Stimulated activated CD8-positive, alpha-beta memory T cell treated with anti-CD3 and anti-CD28 coated beads, Interleukin-15, amount 100 ng/mL, for 4 hours (primary cell): ENCODE measurements around the gene WASF2.
"Not testable (repeated sequence)": the region's sequence is repeated elsewhere in the genome, so short reads cannot be mapped to it uniquely, and the experiment has no call there.

Experiments
- DNase-seq, 2 donors: peaks; one replicate each; pipeline ENCODE4 v3.0.0-alpha.2; 2020; ENCODE audit warnings: low read depth in 2 of 2

Gene WASF2

GRCh38 chr1:27418326-27419185 lies 71.4 kb downstream of the WASF2 start:
- peak in 1 of 2 donors; percentile 20 for DNase-seq

GRCh38 chr1:27417713-27418112 lies 72.3 kb downstream of the WASF2 start:
- no peak for DNase-seq

GRCh38 chr1:27416387-27417111 lies 73.4 kb downstream of the WASF2 start:
- no peak for DNase-seq

DNA sequence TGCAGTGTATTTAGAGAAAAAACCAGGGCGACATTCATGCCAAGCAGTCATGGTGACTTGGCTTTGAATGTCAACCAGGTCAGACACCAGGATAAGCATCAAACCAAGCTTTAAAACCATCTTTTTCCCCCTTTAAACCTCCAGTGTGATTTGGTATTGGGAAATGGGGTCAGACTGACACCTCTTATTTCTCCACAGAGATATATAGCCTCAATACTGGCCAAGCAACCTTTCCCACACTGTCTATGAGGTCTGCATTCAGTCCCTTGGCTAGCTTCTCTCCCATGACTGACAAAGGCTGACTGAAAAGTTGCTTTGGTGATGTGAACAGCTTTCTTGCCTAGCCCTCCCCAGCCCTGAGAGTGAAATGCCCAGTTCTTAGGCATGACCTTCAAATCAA lies 75.9 kb downstream of the WASF2 start:
- DNase-seq: no peak

DNA sequence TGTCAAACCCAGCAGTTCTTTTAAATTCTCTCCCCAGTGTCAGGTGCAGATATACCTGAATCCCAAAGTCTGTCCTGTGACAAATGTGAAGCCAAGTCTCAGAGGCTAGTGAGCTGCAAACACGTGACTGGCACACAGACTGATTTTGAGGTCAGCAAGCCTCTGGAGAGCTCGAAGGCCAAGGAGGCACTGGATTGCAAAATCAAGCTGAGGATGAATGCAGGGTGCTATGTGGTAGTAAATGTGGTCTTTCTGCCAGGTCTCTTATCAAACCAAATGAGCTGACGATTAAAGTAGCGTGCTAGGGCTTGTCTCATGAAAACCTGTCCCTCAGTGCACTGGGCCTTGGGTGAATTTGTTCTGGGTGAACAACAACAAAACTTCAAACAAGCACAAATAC lies 77.0 kb downstream of the WASF2 start:
- DNase-seq: no peak

DNA sequence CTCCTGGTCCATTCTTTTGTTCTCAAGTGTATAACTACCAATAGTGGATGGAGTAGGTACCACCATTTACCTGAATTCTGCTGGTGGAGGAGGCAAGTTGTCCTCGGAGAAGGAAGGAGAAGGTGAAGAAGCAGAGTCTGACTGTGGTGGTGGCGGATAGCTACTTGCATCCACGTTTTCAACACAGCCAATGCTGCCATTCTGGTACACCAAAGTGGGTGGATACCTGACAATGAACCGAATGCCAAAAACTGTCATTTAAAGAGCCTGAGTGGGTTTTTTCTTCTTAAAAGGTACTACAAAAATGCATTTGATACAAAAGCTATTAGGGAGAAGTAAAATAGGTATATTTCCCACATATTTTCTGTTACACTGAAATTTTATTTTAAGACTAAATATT lies 77.5 kb downstream of the WASF2 start:
- no peak for DNase-seq

DNA sequence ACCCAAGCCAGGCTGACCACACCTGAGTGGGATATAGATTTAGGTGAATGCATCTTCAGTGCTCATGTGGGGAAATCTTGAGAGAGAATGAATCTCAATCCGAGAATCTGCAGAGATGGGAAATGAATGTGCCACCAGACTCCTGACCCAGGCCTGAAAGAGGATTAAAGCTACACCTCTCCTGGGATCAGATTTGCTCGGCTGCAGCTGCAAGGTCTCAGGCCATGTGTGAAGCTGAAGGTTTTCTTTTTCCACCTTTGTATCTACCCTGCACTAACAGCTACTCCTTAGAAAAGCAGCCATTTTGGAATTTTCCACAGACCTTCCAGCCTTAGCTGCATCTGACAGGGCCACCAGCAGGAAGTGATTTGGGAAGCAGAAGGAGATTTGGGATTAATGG lies 79.3 kb downstream of the WASF2 start:
- DNase-seq: no peak

DNA sequence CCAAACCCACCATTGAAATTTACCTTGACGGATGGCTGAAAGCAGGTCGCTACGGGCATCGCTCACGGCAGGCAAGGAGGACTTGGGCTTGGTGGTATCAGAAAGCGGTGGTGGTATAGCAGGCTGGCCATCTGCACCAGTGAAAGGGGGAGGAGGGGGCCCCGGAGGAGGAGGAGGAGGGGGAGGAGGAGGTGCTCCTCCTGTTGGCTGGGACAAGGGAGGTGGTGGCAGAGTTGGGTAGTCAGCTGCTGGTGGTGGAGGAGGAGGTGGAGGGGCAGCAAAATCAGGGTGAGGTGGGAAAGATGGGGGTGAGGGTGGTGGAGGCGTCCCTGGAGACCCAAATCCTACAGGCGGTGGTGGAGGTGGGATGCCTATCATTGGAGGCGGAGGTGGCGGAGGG lies 80.3 kb downstream of the WASF2 start:
- DNase-seq: no peak

DNA sequence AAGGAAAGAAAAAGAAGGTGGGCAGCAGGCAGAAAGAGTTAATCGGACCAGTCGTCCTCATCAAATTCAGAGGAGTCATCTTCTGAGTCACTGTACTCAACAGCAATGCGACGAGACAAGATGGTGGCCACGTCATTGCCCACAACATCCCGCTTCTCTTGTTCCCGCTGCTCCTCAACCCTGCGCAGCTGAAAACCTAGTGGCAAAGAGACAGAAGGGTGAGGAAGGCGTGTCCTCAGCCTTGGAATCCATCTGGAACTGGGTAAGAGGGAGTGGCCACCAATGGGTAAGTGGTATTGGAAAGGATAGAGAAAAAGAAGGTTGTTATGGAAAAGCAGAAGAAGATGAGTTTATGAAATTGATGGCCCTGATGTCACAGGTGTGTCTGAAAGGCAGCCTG lies 81.8 kb downstream of the WASF2 start:
- no peak for DNase-seq

DNA sequence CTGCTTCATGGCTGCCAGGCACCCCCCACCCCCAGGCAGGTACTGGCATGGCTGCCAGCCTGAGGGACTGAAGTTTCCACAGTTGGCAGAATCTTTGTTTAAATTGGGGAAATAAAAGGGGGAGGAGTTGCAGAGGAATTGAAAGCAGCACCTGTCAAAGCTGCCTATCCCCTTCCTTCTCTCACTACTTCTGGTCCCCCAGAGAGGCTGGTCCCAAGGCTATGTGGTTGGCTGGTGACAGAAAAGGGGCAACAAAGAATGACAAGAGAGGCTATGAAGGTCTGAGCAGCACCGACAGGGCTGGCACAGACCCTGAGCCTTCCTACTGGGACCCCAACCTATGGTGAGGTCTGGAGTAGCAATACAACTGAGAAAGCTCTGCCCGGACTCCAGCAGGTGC lies 83.2 kb downstream of the WASF2 start:
- not testable (repeated sequence) for DNase-seq

DNA sequence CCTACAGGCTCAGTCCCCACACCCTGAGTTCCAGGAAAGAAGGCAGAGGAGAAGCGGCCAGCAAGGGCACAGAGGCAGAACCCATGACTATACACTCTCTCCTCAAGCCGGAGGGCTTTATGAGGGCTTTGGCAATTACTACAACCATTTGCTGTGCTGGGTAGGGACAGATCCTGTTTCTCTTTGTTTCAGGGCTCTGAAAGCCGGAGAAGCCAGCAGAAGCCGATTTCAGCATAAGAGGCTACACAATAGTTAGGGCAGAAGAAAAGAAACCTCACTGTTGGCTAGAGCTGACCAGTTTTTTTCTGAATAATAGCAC lies 83.6 kb downstream of the WASF2 start:
- DNase-seq: no peak

GRCh38 chr1:27405598-27406361 lies 84.2 kb downstream of the WASF2 start:
- not testable (repeated sequence) for DNase-seq

GRCh38 chr1:27405074-27405473 lies 84.9 kb downstream of the WASF2 start:
- DNase-seq: no peak

DNA sequence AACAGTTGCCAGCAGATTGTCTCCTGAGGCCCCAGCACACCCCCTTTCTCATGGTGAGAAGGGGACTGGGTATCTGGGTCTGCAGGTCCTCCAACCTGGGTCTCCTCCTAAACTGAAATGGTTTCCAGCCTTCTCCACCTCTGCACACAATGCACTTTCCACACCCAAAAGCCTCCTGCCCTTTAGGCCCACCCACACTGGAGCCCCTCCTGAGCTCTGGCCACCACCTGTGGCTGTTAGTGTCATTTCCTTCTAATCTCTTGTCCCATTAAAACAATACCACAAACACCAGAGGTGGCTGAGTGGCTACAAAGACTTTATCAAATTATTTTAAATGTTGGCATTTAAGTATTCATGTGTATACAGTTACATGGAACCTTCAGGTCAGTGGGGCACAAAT lies 86.0 kb downstream of the WASF2 start:
- no peak for DNase-seq

GRCh38 chr1:27403065-27403726 lies 86.8 kb downstream of the WASF2 start:
- no peak for DNase-seq

- DNase-seq: no peak
Observed at GRCh38 chr1:27402349-27402754, 87.6 kb downstream of the WASF2 start.

GRCh38 chr1:27400963-27401341 lies 89.0 kb downstream of the WASF2 start:
- no peak for DNase-seq

GRCh38 chr1:27400082-27400962 lies 89.6 kb downstream of the WASF2 start:
- no peak for DNase-seq

DNA sequence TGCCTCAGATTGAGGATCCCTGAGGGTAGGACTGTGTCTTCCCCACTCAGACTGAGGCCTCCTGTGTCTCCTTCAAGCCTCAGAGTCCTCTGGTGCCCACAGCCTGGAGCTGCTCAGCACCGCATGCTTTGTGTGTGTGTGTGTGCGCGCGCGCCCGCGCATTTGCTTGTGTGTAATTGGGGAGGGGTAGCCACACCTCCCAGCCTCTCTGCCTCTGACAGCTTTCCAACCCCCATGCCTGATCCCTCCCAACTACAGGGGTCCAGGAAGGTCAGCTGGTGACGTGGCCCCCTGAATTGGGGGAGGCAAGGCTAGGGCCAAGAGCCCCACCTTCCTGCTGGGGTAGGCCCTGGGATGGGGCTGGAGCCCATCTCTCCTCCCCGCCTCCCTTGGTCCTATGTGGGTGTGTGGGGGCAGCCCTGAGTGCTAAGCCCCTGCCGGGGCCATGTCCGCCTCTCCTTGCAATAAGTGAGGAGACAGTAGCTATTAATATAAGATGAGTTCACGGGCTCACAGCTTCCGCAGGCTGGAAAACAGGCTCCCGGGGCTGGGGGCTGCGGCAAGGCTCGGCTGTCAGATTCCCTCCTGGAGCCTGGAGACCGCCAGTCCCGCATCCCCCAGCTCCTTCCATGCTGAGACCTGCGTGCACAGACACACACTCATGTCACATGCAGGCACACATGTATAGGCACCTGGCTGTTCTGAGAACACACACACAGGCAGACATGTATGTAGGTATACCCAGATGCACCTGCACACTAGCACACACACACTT lies 90.5 kb downstream of the WASF2 start:
- DNase-seq: no peak

GRCh38 chr1:27398405-27399149 lies 91.4 kb downstream of the WASF2 start:
- no peak for DNase-seq
